Measurements from ENCODE around the gene NUP133. TPM values are rescaled to one million over a fixed set of nuclear protein-coding genes. Genes with fewer than 3 reads are reported as not detected.

NUP133 gene
- total and polyA plus RNA-seq, 10 of the 15 experiments (the other 5 are each of a cell fraction or from before 2014, with no cell fraction given): 10.9 to 45.4 (median 29.2) TPM

- no peak for DNase-seq (ENCODE audit: low read depth, low spot score)
- Histone ChIP-seq H3K27me3 (replicated peaks in 1 of 2; ENCODE audit: control insufficient read depth in 2 of 2, insufficient read depth in 2 of 2, low read length in 1 of 2) (no peaks in the 10 kb centered on the region), H3K9ac (ENCODE audit: control insufficient read depth, insufficient read depth, low read length) (no peak overlapping the region), H4K20me1 (ENCODE audit: control insufficient read depth, insufficient read depth) (no peaks in the 10 kb centered on the region; the same call in 1 of the 2 replicates), H3K4me3 (no peak overlapping the region), H3K9me3 (replicated peaks; ENCODE audit: control insufficient read depth, insufficient read depth, low read length) (no peaks in the 10 kb centered on the region), H3K27ac (ENCODE audit: control insufficient read depth, insufficient read depth) (no peak overlapping the region), H2AFZ (ENCODE audit: control insufficient read depth, low read depth, low read length) (no peak overlapping the region), H3K36me3 (ENCODE audit: control insufficient read depth in 2 of 2, insufficient read depth in 2 of 2, low read length in 1 of 2) (peaks cover 7 to 28% of the 10 kb centered on the region in 2 experiments), H3K79me2 (ENCODE audit: control insufficient read depth, insufficient read depth, low read length) (no peaks in the 10 kb centered on the region), H3K4me1 (ENCODE audit: control insufficient read depth, insufficient read depth, low read length) (no peaks in the 10 kb centered on the region), H3K4me2 (ENCODE audit: control insufficient read depth, insufficient read depth) (no peak overlapping the region)
- ChIA-PET CTCF (interaction anchor here (1.0 kb wide), 1 partner anchor 19 kb away, joined by 3 read pairs; no protein-coding TSS in a partner anchor), SMC1A (ENCODE audit: uncharacterized antibody, unreplicated experiment) (no interaction called here), RAD21 (ENCODE audit: unreplicated experiment) (no interaction called here), POLR2A (no interaction called here)
- intact Hi-C loops (cut with micrococcal nuclease; ENCODE audit: unreplicated experiment) (no loop called here), in situ Hi-C loops (cut with MboI) (no loop called here)
- TF ChIP-seq CHD1 (IDR thresholded peaks at IDR 0.05; ENCODE audit: low read depth, low read length) (no peak), SUPT20H (IDR thresholded peaks at IDR 0.05; ENCODE audit: borderline replicate concordance, control insufficient read depth, low read depth, low read length) (no peak), ZBTB4 (CRISPR knock-in tag; IDR thresholded peaks at IDR 0.05) (no peak), TCF12 (IDR thresholded peaks at IDR 0.05; ENCODE audit: low read depth, low read length) (no peak), SIX5 (IDR thresholded peaks at IDR 0.05; ENCODE audit: low read depth, low read length, severe bottlenecking) (no peak), USF2 (IDR thresholded peaks at IDR 0.05; ENCODE audit: borderline replicate concordance, low read depth, low read length) (no peak), IKZF1 (conservative IDR thresholded peaks at IDR 0.05) (no peak), CHD4 (IDR thresholded peaks at IDR 0.05) (no peak), ZNF592 (IDR thresholded peaks at IDR 0.05) (no peak), ZBTB40 (IDR thresholded peaks at IDR 0.05; ENCODE audit: borderline replicate concordance) (no peak), TAF1 (IDR thresholded peaks at IDR 0.05; ENCODE audit: borderline replicate concordance, low read depth, low read length) (no peak)
- no TSS peak for BruUV-seq (replicated peaks)
- ATAC-seq: no peak
- WGBS (ENCODE audit: insufficient coverage, insufficient replicate concordance, low lambda C conversion rate, missing lambda C conversion rate): 97% methylated on average over 8 of the region's 8 CpGs
- no peak for FAIRE-seq
These were observed 43.5 kb downstream of the NUP133 start for GRCh38 chr1:229464672-229465071.
